ENCODE results near the gene TAMALIN.
A peak's percentile ranks its signal among the peaks of the same experiment; 100 is the strongest.

Gene TAMALIN

DNA sequence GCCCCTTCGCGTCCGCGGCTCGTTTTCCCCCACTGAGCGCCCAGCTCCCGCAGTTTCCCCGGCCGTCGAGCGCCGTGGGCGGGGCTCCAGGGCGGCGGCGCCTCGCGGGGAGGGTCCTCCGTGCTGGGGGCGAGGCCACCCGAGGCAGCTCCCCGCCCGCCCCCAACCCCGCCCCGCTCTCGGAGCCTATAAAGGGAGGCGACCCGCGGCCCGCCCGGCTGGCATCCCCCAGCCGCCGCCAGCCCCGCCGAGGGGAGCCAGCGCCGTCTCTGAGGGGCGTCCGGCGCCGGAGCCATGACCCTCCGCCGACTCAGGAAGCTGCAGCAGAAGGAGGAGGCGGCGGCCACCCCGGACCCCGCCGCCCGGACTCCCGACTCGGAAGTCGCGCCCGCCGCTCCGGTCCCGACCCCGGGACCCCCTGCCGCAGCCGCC is at the start of gene TAMALIN:
Gene TAMALIN, plus strand, starts transcription at position 221 of the 432 bp plus-strand sequence. Its CDS starts 74 bp downstream, at position 295.
- DNase-seq (ENCODE audit: low read depth), result no peak
- peak within 1 kb of the TSS; percentile 43 for H3K4me3 ChIP-seq (ENCODE audit: low read length)
- TF ChIP-seq CTCF (conservative IDR thresholded peaks at IDR 0.05; ENCODE audit: low read depth, low read length), result no peak

GRCh38 chr12:51958542-51958941 is 48.2 kb upstream of the TAMALIN start:
- no peak overlapping the region for H3K4me3 ChIP-seq (ENCODE audit: low read length)
- TF ChIP-seq CTCF (conservative IDR thresholded peaks at IDR 0.05; ENCODE audit: low read depth, low read length), result no peak
- no peak for DNase-seq (ENCODE audit: low read depth)

- no peak for DNase-seq (ENCODE audit: low read depth)
- no peak overlapping the region for H3K4me3 ChIP-seq (ENCODE audit: low read length)
- no peak for TF ChIP-seq CTCF (conservative IDR thresholded peaks at IDR 0.05; ENCODE audit: low read depth, low read length)
Measured at GRCh38 chr12:51959211-51959610, 47.5 kb upstream of the TAMALIN start.

GRCh38 chr12:51959921-51960320 is 46.8 kb upstream of the TAMALIN start:
- DNase-seq (ENCODE audit: low read depth), result no peak
- TF ChIP-seq CTCF (conservative IDR thresholded peaks at IDR 0.05; ENCODE audit: low read depth, low read length), result no peak

DNA sequence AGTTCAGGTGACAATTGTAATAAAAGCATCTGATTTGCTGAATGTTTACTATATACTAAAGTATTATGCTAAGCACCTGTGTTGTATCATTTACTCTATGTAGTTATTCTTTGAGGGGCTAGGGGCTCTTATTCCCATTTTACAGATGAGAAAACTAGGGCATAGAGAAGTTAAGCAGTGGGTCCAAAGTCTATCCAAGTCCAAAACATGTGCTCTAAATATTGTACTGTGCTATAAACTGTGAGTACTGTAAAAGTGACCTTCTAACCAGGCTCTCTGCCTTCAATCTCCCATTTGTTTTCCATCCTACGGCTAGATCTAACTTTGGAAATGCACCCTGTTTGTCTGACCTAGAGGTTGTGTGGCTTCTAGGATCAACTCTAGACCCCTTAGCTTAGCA is 46.3 kb upstream of the TAMALIN start:
- no peak for TF ChIP-seq CTCF (conservative IDR thresholded peaks at IDR 0.05; ENCODE audit: low read depth, low read length)
- H3K4me3 ChIP-seq (ENCODE audit: low read length), result no peak overlapping the region

More at GRCh38 chr12:51959921-51960320, 46.8 kb upstream of the TAMALIN start:
- H3K4me3 ChIP-seq (ENCODE audit: low read length), result no peak overlapping the region

GRCh38 chr12:51960890-51961289 is 45.9 kb upstream of the TAMALIN start:
- DNase-seq (ENCODE audit: low read depth), result no peak
- no peak overlapping the region for H3K4me3 ChIP-seq (ENCODE audit: low read length)
- TF ChIP-seq CTCF (conservative IDR thresholded peaks at IDR 0.05; ENCODE audit: low read depth, low read length), result no peak

More for the DNA sequence above, 46.3 kb upstream of the TAMALIN start:
- no peak for DNase-seq (ENCODE audit: low read depth)

DNA sequence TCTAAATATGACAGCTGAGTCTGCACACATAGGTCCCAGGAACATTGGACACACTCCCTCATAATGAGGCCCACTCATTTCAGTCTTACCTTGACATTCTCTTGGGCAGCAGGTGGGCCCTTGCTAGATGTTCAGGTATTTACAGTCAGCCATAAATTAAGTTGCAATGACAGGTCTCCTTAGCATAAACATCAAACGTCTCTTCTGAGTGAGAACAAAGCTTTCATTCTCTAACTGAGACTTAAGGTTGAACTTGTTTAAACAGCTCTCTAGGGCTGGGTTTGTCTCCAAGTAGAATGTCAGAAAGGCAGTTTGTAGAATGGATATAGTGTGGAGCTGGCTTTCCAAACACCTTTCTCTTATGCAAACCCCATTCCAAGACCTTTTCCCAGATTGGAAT is 44.9 kb upstream of the TAMALIN start:
- no peak overlapping the region for H3K4me3 ChIP-seq (ENCODE audit: low read length)
- no peak for TF ChIP-seq CTCF (conservative IDR thresholded peaks at IDR 0.05; ENCODE audit: low read depth, low read length)
- no peak for DNase-seq (ENCODE audit: low read depth)

All from retinal pigment epithelial cell (primary cell).